Measurements from ENCODE around the gene IGF2BP3.
"Not testable (repeated sequence)": the region's sequence is repeated elsewhere in the genome, so short reads cannot be mapped to it uniquely, and the experiment has no call there.

Gene IGF2BP3

GRCh38 chr7:23419845-23420244 lies 50.4 kb downstream of the IGF2BP3 start:
- DNase-seq, result no peak

DNA sequence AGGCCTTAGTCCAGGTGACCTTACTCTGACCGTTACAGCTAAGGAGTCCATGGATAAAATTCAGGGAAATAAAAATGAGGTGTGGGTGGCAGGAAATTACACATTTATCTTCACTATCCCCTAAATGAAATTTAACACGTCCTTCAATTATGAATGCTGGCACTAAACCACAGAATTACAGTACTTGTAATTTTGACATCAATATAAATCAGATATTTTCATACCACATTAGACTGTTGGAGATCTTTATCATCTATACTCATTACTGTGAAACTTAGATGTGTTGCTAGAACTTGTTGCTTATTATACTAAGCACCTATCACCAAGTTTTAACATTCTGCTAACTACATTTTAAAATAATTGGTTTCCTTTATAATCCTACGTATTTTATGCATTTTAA lies 51.1 kb downstream of the IGF2BP3 start:
- no peak for DNase-seq

- no peak for DNase-seq
These were observed 52.2 kb downstream of the IGF2BP3 start for GRCh38 chr7:23418046-23418445.

DNA sequence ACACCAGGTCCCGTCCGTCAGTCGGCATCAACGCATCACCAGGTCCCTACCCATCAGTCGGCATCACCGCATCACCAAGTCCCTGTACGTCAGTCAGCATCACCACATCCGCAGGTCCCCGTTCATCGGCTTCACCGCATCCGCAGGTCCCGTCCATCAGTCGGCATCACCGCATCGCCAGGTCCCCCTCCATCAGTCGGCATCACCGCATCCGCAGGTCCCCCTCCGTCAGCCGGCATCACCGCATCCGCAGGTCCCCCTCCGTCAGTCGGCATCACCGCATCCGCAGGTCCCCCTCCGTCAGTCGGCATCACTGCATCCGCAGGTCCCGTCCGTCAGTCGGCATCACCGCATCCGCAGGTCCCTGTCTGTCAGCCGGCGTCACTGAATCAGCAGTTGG lies 55.1 kb downstream of the IGF2BP3 start:
- no peak for DNase-seq

DNA sequence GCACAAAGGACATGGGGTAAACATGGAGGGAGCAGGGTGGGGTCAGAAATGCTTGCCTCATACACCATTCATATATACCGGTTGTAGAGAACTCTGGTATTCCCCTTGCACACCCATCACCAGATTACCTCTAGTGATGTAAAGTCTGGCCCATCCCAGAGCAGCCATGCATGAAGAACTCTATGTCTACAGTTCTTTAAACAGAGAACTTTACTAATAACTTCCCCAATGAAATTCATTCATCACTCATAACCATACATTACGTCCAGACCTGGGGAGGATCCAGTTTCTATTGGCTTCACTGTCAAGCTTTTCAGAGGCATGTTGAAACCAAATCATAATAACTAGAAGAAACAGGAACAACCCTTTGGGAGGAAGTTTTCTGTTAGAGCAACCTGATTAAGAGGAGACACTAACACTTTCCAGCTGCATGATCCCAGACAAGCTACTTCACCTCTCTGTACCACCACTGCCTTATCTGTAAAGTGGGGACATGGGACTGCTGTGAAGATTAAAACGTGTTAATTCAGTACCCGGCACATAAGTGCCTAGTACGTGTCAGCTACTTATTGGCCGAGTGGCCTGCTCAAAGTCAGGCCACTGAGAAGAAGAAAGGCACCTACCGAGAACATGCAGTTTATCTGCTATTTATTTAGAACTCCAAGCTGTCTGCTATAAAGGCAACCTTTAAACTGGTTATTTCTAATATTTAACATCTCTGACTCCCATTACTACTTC lies 59.7 kb downstream of the IGF2BP3 start:
- no peak for DNase-seq

DNA sequence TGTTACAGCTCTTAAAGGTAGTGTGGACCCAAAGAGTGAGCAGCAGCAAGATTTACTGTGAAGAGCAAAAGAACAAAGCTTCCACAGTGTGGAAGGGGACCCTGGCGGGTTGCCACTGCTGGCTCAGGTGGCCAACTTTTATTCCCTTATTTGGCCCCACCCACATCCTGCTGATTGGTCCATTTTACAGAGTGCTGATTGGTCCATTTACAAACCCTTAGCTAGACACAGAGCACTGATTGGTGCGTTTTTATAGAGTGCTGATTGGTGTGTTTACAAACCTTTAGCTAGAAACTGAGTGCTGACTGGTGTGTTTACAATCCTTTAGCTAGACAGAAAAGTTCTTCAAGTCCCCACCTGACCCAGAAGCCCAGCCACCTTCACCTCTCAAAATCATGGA lies 63.7 kb downstream of the IGF2BP3 start:
- not testable (repeated sequence) for DNase-seq

DNA sequence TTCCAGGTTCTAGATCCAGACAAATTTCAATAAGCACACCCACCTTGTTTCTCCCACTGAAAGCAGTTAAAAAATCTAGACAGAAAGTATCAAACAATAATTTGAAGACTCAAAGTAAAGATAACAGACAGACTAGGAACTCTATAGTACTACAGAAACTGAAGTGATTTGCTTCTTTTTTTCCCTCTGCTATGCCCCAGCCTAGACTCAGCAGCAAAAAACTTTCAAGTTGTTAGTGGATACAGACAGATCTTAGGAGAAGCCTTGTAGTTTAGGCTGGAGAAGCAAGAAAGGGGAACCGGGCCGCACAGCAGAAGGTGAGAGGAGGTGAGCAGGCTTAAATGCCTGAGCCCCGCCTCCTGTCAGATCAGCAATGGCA lies 65.1 kb downstream of the IGF2BP3 start:
- DNase-seq, result no peak

- no peak for DNase-seq
These were observed 65.6 kb downstream of the IGF2BP3 start for GRCh38 chr7:23404546-23405239.

GRCh38 chr7:23403970-23404369 lies 66.3 kb downstream of the IGF2BP3 start:
- DNase-seq, result no peak

DNA sequence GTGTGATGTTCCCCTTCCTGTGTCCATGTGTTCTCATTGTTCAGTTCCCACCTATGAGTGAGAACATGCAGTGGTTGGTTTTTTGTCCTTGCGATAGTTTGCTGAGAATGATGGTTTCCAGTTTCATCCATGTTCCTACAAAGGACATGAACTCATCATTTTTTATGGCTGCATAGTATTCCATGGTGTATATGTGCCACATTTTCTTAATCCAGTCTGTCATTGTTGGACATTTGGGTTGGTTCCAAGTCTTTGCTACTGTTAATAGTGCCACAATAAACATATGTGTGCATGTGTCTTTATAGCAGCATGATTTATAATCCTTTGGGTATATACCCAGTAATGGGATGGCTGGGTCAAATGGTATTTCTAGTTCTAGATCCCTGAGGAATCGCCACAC lies 72.2 kb downstream of the IGF2BP3 start:
- DNase-seq, result not testable (repeated sequence)

DNA sequence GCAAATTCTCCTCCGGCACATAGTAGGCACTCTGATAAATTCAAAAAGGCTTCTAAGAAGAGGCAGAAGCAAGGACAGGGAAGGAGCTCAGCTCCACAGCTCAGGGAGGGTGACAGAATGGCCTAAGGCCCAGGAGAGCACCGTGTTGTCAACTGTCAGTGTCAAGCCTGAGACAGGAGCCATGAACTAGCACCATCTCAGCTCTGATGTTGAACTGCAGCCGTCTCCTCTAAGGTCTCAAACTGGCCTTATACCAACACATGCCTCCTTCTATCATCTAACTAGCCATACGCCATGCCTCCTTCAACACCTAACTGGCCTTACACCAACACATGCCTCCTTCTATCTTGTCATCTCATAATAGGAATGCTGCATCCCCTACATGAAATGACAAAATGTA lies 73.0 kb downstream of the IGF2BP3 start:
- no peak for DNase-seq

- DNase-seq, result no peak
These were observed 73.9 kb downstream of the IGF2BP3 start for GRCh38 chr7:23396222-23397015.

GRCh38 chr7:23394488-23395171 lies 75.7 kb downstream of the IGF2BP3 start:
- DNase-seq, result peak; percentile 83

DNA sequence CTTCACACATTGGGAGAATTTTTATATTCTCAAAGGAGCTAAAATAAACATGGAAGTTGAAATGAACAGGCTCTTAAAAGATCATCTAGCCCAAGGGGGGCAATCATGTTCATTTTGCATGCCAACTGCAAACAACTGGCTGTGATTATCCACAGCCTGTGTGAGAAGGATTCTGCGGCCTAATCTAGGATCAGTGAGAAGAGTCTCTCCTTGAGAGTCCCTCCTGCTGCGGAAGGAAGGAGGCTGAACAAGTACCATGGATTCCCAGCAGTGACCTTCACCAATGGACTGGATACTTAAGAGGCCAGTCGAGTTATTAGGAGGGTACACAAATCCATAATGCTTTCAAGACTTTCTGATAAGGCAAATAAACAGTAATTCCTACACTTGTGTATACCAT lies 76.7 kb downstream of the IGF2BP3 start:
- no peak for DNase-seq

- no peak for DNase-seq
These were observed 80.6 kb downstream of the IGF2BP3 start for GRCh38 chr7:23389701-23390100.

DNA sequence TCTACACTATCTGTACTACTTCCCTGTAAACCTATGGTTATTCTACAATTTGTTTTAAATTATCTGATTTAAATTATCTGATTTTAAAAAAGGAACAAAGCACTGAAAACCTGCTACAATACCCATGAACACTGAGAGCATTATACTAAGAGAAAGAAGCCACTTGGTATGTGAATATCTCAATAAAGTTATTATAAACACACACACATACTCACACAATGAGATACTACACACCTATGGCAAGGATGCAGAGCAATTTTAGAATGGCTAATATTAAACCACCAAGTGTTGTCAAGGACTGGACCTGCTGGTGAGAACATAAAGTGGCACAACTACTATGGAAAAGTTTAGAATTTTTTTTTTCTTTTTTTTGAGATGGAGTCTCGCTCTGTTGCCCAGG lies 82.7 kb downstream of the IGF2BP3 start:
- no peak for DNase-seq

GRCh38 chr7:23385140-23385539 lies 85.2 kb downstream of the IGF2BP3 start:
- no peak for DNase-seq

GRCh38 chr7:23383225-23383624 lies 87.1 kb downstream of the IGF2BP3 start:
- no peak for DNase-seq

DNA sequence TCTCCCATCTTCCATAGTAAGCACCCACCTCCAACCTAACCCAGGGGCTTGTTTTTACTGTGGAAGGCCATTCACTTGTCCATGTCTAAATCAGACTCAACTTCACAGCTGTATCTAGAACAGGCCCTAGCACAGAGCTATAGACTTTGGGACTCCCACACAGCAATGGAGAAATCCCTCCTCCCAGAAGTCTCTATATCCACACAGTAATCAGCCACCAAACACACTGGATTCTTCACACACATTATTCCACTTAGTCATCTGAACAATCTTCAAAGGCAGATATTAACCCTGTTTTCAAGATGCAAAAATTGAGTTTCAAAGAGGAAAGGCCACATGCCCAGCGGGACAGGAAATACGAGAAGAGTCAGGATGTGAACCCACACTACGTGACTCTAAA lies 89.3 kb downstream of the IGF2BP3 start:
- DNase-seq, result no peak

DNA sequence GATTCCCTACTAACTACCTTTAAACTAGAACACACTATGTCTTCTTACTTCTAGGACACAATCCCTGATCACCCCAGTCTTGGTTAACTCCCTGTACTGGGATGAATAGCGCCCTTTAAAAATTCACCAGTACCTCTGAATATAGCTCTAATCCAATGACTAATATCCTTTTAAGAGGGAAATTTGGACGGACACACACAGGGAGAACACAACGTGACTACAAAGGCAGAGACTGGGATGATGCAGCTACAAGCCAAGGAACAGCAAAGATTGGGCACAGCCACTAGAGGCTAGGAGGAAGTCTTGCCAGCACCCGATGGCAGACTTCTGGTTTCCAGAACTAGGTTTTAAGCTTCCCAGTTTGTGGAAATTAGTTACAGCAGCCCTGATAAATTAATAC lies 89.7 kb downstream of the IGF2BP3 start:
- no peak for DNase-seq

GRCh38 chr7:23378996-23379395 lies 91.3 kb downstream of the IGF2BP3 start:
- DNase-seq, result no peak

- no peak for DNase-seq
These were observed 93.2 kb downstream of the IGF2BP3 start for GRCh38 chr7:23377134-23377533.
